HCT116 (cell line): ENCODE measurements around the gene DENND2A. TPM values are rescaled to one million over a fixed set of nuclear protein-coding genes. Genes with fewer than 3 reads are reported as not detected.

Experiments
- ATAC-seq: fragments of 200-7000 bp; cut with Tn5 transposase; 2 replicates; pipeline ENCODE4 v1.9.1; 2020; ENCODE audit warnings: mild to moderate bottlenecking, moderate library complexity
- BruUV-seq: library from RNA; stranded (reverse); fragments of 400-500 nt; replicated peaks from 2 replicates; lab custom pipeline; 2021; lab: Mats Ljungman, UMichigan
- CTCF ChIA-PET: fragments of 300-600 bp; sonication (Branson Sonifier 250); formaldehyde crosslinking; loops from one replicate; lab custom pipeline; 2021; ENCODE audit warnings: antibody characterized with exemption; lab: Charles Lee
- POLR2A ChIA-PET: fragments of 300-600, 350-600 bp; sonication (Branson Sonifier 250); formaldehyde crosslinking; loops from one replicate; lab custom pipeline; 2021; ENCODE audit warnings: antibody characterized with exemption; lab: Charles Lee
- RAD21 ChIA-PET, 2 experiments: fragments of 300-600 bp; sonication (Branson Sonifier 250); formaldehyde crosslinking; loops; one replicate each; lab custom pipeline; 2023; ENCODE audit warnings: low total read pairs in 2 of 2; ENCODE audit not compliant: uncharacterized antibody in 2 of 2, unreplicated experiment in 2 of 2, low non-redundant PET in 1 of 2; lab: Charles Lee
- DNase-seq: peaks from one replicate; pipeline ENCODE4 v3.0.0-alpha.2; 2010; ENCODE audit warnings: low read depth, low spot score
- H2AFZ ChIP-seq: fragments of 200-600 bp; shearing (Covaris generic), sonication (generic); 2 replicates; pipeline ENCODE4 v1.6.1; 2017; ENCODE audit warnings: low read depth, mixed run types, mixed read lengths, antibody characterized with exemption, low read length; ENCODE audit not compliant: poor library complexity, severe bottlenecking
- H3K27ac ChIP-seq: 2 replicates; pipeline ENCODE4 v1.5.1; 2012; ENCODE audit warnings: low read depth, low read length
- H3K27me3 ChIP-seq: fragments of 200-600 bp; sonication (generic); 2 replicates; pipeline ENCODE4 v1.6.1; 2016; ENCODE audit warnings: mixed run types, low read length, mixed read lengths; ENCODE audit not compliant: insufficient read depth
- H3K36me3 ChIP-seq, 2 experiments: fragments of 200-500 bp in 1 of 2; fragments of 200-600 bp in 1 of 2; sonication (Bioruptor generic) in 1 of 2; sonication (generic) in 1 of 2; 2 replicates each; pipeline versions ENCODE4 v1.5.1 to v1.6.1; 2014 to 2016; ENCODE audit warnings: low read length in 2 of 2, inconsistent platforms in 1 of 2, mixed read lengths in 1 of 2, mixed run types in 1 of 2; ENCODE audit not compliant: insufficient read depth in 2 of 2, control insufficient read depth in 1 of 2
- H3K4me1 ChIP-seq, 2 experiments: fragments of 200-600 bp in 1 of 2; sonication (generic) in 1 of 2; 2 replicates each; pipeline versions ENCODE4 v1.5.1 to v1.6.1; 2012 to 2017; ENCODE audit warnings: low read length in 2 of 2, inconsistent platforms in 1 of 2, mild to moderate bottlenecking in 1 of 2, mixed read lengths in 1 of 2, mixed run types in 1 of 2, moderate library complexity in 1 of 2; ENCODE audit not compliant: insufficient read depth in 2 of 2, control insufficient read depth in 1 of 2
- H3K4me2 ChIP-seq: fragments of 200-600 bp; sonication (generic); 2 replicates; pipeline ENCODE4 v1.6.1; 2017; ENCODE audit warnings: mixed run types, low read length, mixed read lengths
- H3K4me3 ChIP-seq, 2 experiments: fragments of 200-600 bp in 1 of 2; sonication (generic) in 1 of 2; replicated peaks in 1 of 2; 2 replicates each; pipeline ENCODE4 v1.5.1; 2011 to 2016; ENCODE audit warnings: low read length in 2 of 2, control low read depth in 1 of 2, low read depth in 1 of 2, mild to moderate bottlenecking in 1 of 2, mixed read lengths in 1 of 2, mixed run types in 1 of 2
- H3K79me2 ChIP-seq: fragments of 200-600 bp; sonication (generic); 2 replicates; pipeline ENCODE4 v1.6.1; 2017; ENCODE audit warnings: mild to moderate bottlenecking, mixed run types, low read length, moderate library complexity, mixed read lengths; ENCODE audit not compliant: insufficient read depth
- H3K9ac ChIP-seq: fragments of 200-600 bp; sonication (generic); 2 replicates; pipeline ENCODE4 v1.6.1; 2016; ENCODE audit warnings: low read length, mixed read lengths
- H3K9me2 ChIP-seq: fragments of 200-600 bp; sonication (generic), shearing (Covaris generic); 2 replicates; pipeline ENCODE4 v1.6.1; 2017; ENCODE audit warnings: mixed run types, mild to moderate bottlenecking, moderate library complexity; ENCODE audit not compliant: insufficient read depth
- H3K9me3 ChIP-seq, 2 experiments: fragments of 200-500 bp in 1 of 2; fragments of 200-600 bp in 1 of 2; sonication (Bioruptor generic) in 1 of 2; sonication (generic) in 1 of 2; 2 replicates each; pipeline ENCODE4 v1.6.1; 2014 to 2017; ENCODE audit warnings: low read length in 2 of 2, mixed read lengths in 2 of 2, inconsistent platforms in 1 of 2, low read depth in 1 of 2, mild to moderate bottlenecking in 1 of 2, mixed run types in 1 of 2, moderate library complexity in 1 of 2; ENCODE audit not compliant: control insufficient read depth in 1 of 2, insufficient read depth in 1 of 2
- H4K20me1 ChIP-seq: fragments of 200-600 bp; sonication (generic), shearing (Covaris generic); 2 replicates; pipeline ENCODE4 v1.6.1; 2017; ENCODE audit warnings: mixed run types, mild to moderate bottlenecking, moderate library complexity; ENCODE audit not compliant: insufficient read depth
- ATF3 ChIP-seq: IDR thresholded peaks from 2 replicates; pipeline ENCODE4 v1.6.1; 2012
- CEBPB ChIP-seq: IDR thresholded peaks from 2 replicates; pipeline ENCODE4 v1.6.1; 2012; ENCODE audit warnings: low read depth
- CTCF ChIP-seq, 3 experiments: fragments of 200-600 bp in 1 of 3; sonication (generic) in 1 of 3; IDR thresholded peaks in 2 of 3; conservative IDR thresholded peaks in 1 of 3; 2 replicates each; pipeline ENCODE4 v1.5.1; 2012 to 2017; ENCODE audit warnings: low read depth in 2 of 3, low read length in 2 of 3, antibody characterized with exemption in 1 of 3, borderline replicate concordance in 1 of 3, control low read depth in 1 of 3, mild to moderate bottlenecking in 1 of 3, mixed read lengths in 1 of 3, mixed run types in 1 of 3, moderate library complexity in 1 of 3; ENCODE audit not compliant: insufficient read depth in 1 of 3
- EGR1 ChIP-seq: IDR thresholded peaks from 2 replicates; pipeline ENCODE4 v1.6.1; 2012; ENCODE audit warnings: low read depth
- ELF1 ChIP-seq: IDR thresholded peaks from 2 replicates; pipeline ENCODE4 v1.6.1; 2012; ENCODE audit warnings: low read depth, borderline replicate concordance
- EZH2 ChIP-seq: fragments of 200-600 bp; sonication (generic); IDR thresholded peaks from 2 replicates; pipeline ENCODE4 v1.6.1; 2017; ENCODE audit warnings: antibody characterized with exemption, mixed run types
- EZH2phosphoT487 ChIP-seq: fragments of 200-600 bp; IDR thresholded peaks from 2 replicates; pipeline ENCODE4 v1.6.1; 2018; ENCODE audit warnings: antibody characterized with exemption, borderline replicate concordance
- FOSL1 ChIP-seq: IDR thresholded peaks from 2 replicates; pipeline ENCODE4 v1.6.1; 2012; ENCODE audit warnings: low read depth
- REST ChIP-seq: IDR thresholded peaks from 2 replicates; pipeline ENCODE4 v1.6.1; 2012; ENCODE audit warnings: low read depth
- SP1 ChIP-seq: IDR thresholded peaks from 2 replicates; pipeline ENCODE4 v1.6.1; 2012; ENCODE audit warnings: low read depth
- SRF ChIP-seq: IDR thresholded peaks from 2 replicates; pipeline ENCODE4 v1.6.1; 2012; ENCODE audit warnings: low read depth
- TCF7L2 ChIP-seq: IDR thresholded peaks from 2 replicates; pipeline ENCODE4 v1.7.0; 2011; ENCODE audit warnings: borderline replicate concordance, inconsistent platforms; ENCODE audit not compliant: insufficient read depth, insufficient read length; ENCODE audit errors: extremely low read depth
- YY1 ChIP-seq: IDR thresholded peaks from 2 replicates; pipeline ENCODE4 v1.6.1; 2011; ENCODE audit warnings: low read length, low read depth, moderate library complexity, mild to moderate bottlenecking; ENCODE audit not compliant: insufficient replicate concordance; ENCODE audit errors: extremely low read depth
- ZFX ChIP-seq: fragments of 450-650 bp; IDR thresholded peaks from 2 replicates; pipeline ENCODE4 v1.6.1; 2017
- ZNF274 ChIP-seq: fragments of 200-500 bp; sonication (Bioruptor generic); IDR thresholded peaks from 2 replicates; pipeline ENCODE4 v1.6.1; 2014; ENCODE audit warnings: mild to moderate bottlenecking, low read depth, low read length, inconsistent platforms
- intact Hi-C: fragments of 100-400 bp; cut with micrococcal nuclease; formaldehyde crosslinking; loops from 2 replicates; pipeline ENCODE4 v1.10.0; 2022
- total RNA-seq: library from RNA; stranded (reverse); gene quantifications from one replicate; pipeline ENCODE4 v1.2.1, GENCODE V29; 2021; ENCODE audit not compliant: unreplicated experiment

Gene DENND2A
- total RNA-seq, 1 experiment from 2014 or later: 0.12 TPM

GRCh38 chr7:140497241-140497769 lies 143.3 kb downstream of the DENND2A start (continued):
- TF ChIP-seq REST (no peak), SRF (no peak), ELF1 (no peak), ATF3 (no peak)

DNA sequence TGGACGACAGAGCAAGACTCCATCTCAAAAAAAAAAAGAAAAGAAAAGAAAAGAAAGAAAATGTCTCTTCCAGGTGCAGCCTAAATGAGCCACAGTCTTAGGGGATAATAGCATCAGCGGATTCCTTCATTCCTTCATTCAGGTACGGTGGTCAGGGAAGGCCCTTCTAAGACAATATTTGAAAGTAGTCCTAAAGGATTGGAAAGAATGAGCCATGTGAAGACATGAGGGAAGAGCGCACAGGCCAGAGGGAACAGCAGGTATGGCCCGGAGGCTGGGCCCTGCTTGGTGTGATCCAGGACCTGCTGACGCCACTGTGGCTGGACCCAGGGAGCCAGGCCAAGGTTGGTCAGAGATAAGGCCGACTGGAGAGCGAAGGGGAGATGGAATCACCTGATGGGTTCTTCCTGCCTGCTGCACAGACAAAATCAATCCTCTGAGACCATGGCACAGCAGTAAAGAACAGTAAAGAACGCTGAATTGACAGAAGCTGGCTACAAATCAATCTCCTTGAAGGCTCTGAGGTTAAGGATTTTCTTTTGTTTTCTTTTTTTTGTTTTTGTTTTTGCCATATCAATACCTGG lies 145.0 kb downstream of the DENND2A start:
- no TSS peak for BruUV-seq
- Histone ChIP-seq H2AFZ (no peak overlapping the region), H3K36me3 (no peaks in the 10 kb centered on the region; a peak in 1 of 4 replicates), H3K27ac (no peak overlapping the region), H3K4me1 (peaks cover 0 to 4% of the 10 kb centered on the region in 2 experiments; a peak in 1 of 4 replicates), H3K4me3 (no peak overlapping the region), H3K9me3 (no peaks in the 10 kb centered on the region), H3K4me2 (no peak overlapping the region), H3K9me2 (no peaks in the 10 kb centered on the region), H4K20me1 (no peaks in the 10 kb centered on the region), H3K9ac (no peak overlapping the region), H3K27me3 (no peaks in the 10 kb centered on the region), H3K79me2 (no peaks in the 10 kb centered on the region)
- RAD21 ChIA-PET: no interaction called here
- ATAC-seq (no peak), DNase-seq (no peak)
- POLR2A ChIA-PET: interaction anchor here (0.7 kb wide), 1 partner anchor 129 kb away, joined by 5 read pairs; no protein-coding TSS in a partner anchor
- CTCF ChIA-PET: no interaction called here
- intact Hi-C loops: no loop called here
- no peak for TF ChIP-seq REST
- TF ChIP-seq FOSL1: no peak
- TF ChIP-seq EGR1: no peak
- no peak for TF ChIP-seq ZFX
- TF ChIP-seq SP1: no peak
- no peak for TF ChIP-seq CEBPB
- TF ChIP-seq EZH2phosphoT487: no peak
- TF ChIP-seq TCF7L2: no peak
- no peak for TF ChIP-seq SRF
- no peak for TF ChIP-seq CTCF (IDR thresholded peaks at IDR 0.05 in 2 of 3, conservative IDR thresholded peaks at IDR 0.05 in 1 of 3; ENCODE audit: borderline replicate concordance in 1 of 3, insufficient read depth in 1 of 3, low read depth in 2 of 3, low read length in 2 of 3)
- TF ChIP-seq ZNF274: no peak
- no peak for TF ChIP-seq YY1
- no peak for TF ChIP-seq EZH2
